ENCODE data around the gene HCRTR2.
A peak's percentile ranks its signal among the peaks of the same experiment; 100 is the strongest.
"Not testable (repeated sequence)": the region's sequence is repeated elsewhere in the genome, so short reads cannot be mapped to it uniquely, and the experiment has no call there.

The HCRTR2 gene

DNA sequence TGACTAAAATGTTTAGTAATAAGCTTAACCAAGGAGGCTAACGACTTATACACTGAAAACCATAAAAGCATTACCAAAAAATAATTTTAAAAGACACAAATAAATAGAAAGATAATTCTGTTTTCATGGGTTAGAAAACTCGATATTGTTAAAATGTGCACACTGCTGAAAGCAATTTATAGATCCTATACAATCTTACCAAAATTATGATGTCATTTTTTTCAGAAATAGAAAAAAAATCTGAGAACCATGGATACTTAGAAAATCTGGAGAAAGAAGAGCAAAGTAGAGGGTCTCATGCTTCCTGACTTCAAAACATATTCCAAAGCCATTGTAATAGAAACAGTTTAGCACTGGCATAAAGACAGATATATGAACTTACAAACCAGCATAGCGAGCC lies 46.6 kb downstream of the HCRTR2 start:
- no peak for DNase-seq (ENCODE audit: low spot score)

DNA sequence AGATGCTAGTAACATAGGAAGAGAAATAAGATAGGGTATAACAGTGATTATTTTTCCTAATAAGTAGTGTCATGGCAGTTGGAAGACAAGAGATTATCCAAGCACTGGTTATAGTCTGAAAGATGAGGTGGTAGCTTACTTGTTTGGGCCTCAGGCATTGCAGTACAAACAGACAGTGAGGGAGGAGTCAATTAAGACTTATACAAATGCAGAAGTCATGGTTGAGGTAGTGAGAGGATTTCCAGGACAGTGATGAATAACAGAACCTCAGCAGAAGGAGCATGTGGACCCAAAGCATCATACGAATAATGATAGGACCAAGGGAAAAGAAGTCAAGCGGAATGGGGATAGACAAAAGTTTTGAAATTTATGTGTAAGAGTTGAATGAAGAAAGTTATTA lies 53.5 kb downstream of the HCRTR2 start:
- no peak for DNase-seq (ENCODE audit: low spot score)

DNA sequence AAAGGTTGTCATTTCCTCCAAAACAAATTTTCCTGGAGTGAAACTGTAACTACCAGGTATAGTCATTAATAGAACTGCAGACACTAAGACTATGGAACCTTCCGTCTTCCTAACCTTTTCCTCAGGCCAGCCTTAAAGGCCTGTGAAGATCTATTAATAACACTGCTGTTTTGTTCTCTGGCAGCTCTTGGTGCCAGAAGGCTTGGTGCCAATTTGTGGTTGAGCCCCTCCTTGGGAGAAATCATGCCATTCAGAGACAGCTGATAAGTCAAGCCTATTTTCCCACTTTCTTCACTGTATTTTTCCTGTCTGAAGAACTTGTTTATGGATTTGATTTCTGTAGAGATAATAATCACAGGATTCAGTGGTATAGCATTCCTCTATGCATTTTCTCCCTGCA lies 64.8 kb downstream of the HCRTR2 start:
- no peak for DNase-seq (ENCODE audit: low spot score)

DNA sequence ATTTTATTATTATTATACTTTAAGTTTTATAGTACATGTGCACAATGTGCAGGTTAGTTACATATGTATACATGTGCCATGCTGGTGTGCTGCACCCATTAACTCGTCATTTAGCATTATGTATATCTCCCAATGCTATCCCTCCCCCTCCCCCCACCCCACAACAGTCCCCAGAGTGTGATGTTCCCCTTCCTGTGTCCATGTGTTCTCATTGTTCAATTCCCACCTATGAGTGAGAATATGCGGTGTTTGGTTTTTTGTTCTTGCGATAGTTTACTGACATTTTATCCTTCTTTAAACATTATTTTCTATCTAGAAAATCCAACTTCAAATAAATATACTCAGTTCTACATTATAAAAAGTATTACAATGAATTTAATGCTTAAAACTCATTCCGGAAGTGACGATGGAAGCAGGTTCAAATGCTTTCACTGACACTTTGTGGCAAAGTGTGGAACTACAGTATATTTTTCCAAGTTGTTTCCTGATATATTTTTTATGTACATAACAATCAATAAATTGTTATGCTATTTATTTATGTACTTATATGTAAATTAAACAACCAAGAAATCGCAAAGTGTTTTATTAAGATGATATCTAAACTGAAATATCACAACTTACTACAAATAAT lies 66.8 kb downstream of the HCRTR2 start:
- peak; percentile 17 for DNase-seq (ENCODE audit: low spot score)

DNA sequence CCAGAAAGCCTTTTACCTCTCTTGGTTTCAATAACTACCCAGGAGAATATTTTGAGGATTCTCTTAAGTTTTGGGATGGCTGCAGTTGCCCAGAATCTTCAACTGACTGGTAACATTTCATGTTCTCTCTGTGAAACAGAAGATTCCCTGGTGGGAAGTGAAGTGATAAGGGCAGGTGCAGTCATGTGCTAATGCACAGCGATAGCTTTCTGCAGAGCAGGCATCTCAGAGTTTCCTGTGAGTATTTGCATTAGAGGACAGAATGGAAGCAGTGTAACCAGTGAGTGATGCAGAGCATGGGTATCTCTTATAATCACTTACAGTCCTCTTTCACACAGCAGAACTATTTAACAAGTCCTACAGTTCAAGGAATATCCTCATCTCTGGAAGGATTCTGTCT lies 76.1 kb downstream of the HCRTR2 start:
- no peak for DNase-seq (ENCODE audit: low spot score)

DNA sequence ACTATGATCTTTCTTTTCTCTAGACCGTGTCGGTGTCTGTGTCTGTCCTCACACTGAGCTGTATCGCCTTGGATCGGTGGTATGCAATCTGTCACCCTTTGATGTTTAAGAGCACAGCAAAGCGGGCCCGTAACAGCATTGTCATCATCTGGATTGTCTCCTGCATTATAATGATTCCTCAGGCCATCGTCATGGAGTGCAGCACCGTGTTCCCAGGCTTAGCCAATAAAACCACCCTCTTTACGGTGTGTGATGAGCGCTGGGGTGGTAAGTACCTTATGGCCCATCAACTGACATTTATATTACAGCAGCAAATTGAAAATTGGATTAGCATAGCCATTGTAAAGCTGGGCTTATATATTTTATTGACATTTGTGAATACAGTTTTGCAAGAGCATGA lies 80.8 kb downstream of the HCRTR2 start:
- no peak for DNase-seq (ENCODE audit: low spot score)

DNA sequence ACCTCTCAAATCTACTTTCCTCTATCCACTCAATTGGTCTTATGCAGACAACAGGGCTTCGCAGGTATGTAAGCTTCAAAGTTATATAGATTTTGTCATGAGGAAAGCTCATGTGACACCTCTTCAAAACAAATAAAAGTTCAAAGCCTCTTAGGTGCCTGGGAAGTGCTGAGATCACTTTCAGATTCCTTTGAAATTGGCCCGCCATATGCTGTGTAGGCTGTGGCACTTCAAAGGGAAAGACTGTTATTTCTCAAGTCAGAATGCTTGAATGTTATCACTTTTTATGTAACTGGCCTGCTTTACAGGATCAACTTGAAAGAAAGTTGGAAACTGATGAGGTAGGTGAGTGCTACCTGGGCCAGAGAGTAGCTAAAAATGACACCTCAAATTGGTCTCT lies 85.9 kb downstream of the HCRTR2 start:
- no peak for DNase-seq (ENCODE audit: low spot score)

DNA sequence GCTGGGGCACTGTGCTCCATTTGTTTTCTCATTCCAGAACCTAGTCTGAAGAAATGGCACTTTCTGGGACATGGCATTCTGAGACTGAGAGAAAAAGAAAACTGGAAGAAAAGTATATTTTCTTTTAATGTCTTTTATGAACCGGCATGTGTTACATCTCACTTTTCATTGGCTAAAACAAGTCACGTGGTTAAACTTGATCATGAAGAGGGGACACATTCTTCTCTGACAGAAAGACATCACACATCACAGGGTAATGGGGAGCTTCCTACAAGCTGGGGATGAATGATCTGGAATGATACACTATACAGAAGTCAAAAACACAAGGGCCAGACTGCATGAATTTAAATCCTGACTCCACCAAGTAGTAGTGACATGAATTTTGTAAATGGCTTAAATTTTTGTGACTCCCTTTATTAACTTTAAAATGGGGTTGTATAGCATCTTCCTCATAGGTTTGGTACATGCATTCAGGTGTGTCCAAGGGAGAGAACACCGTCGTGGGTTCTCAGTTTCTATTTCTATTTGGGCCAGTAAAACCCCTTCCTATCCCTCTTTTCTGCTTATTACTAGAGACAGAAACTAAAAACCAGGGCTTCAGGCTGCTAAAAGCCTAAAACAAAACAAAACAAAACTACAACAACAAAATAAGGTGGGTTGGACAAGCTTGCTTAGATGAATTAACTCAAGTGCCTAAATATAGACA lies 91.2 kb downstream of the HCRTR2 start:
- DNase-seq (ENCODE audit: low spot score) = no peak

DNA sequence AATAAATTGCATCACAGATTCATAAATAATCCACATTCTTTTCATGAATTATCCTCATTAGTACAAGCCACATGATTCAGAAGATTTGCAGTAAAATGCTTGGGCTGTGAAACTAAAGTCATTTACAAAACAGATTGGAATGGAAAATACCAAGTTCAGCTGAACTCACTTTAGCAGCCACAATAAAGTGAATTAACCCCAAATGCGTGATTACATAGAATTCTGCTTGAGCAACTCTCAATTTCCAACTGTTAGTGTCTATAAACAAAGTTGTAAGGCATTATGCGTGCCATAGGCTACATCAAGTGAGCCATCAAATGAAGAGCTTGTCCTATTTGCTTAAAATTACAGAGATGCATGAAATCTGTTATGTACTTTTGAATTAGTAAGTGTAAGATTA lies 92.6 kb downstream of the HCRTR2 start:
- DNase-seq (ENCODE audit: low spot score) = no peak

DNA sequence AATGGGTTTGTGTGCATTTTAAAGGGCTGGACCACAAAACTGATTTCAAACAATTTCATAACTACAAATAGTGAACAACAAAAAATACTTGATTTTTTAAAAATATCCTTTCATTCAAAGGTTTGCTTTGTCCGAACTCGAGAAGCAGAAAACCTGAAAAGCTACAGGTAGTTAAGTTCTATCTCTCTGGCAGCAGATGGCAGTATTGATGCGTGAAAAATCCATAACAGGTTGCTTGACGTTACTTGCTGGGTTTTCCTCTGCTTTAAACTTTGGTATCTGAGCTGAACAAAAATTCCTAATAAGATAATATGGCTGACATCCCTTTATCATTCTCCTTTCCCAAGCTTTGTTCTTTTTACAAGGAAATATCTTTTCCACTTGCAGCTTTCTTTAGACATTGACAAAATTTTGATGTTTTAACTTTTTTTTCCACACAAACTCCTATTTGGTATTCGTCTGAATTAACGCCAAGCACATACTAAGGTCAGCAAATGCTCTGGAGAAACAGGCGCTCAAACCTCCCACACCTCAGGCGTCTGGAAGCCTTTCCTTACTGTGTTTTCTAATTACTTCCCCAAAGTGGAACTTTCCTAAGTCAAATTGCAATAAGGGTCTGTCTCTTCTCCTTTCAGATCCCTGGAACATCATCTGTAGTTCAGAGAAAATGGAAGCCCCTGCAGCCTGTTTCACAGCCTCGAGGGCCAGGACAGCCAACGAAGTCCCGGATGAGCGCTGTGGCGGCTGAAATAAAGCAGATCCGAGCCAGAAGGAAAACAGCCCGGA lies 102.6 kb downstream of the HCRTR2 start:
- DNase-seq (ENCODE audit: low spot score) = peak; percentile 27

DNA sequence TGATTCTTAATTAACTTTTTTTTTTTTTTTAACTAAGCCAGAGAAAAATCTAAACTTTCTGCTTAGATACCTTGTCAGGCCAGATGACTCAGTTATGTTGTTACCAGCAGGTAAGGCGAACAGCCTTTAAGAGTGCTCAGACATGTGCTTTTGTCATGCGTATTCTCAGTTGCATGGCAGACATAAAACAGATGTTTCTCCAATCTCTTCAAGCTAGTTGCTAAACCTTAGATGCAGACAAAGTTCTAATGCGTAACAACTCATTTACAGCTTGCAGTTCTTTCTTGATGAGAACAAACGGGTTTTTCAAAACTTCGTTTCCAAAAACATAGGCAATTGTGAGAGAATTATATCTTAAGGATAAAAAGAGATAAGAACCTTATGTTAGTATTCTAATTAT lies 103.3 kb downstream of the HCRTR2 start:
- no peak for DNase-seq (ENCODE audit: low spot score)

DNA sequence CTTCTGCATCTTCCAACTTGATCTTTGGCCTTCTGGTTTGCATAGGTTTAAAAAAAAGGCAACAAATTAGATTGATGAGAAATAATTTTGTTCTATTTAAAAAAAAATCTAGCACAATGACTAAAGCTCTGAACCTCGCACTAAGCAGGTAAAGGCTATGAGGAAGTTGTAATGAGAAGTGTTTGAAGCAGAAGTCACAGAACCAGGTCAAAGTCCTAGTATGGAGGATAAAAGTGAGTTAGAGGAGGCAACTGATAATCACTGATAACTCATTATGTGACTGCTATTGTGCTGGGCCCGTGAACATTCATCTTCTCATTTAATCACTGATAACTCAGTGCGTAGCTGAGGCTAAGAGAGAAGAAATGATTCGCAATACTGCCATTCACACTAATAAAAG lies 106.9 kb downstream of the HCRTR2 start:
- no peak for DNase-seq (ENCODE audit: low spot score)

DNA sequence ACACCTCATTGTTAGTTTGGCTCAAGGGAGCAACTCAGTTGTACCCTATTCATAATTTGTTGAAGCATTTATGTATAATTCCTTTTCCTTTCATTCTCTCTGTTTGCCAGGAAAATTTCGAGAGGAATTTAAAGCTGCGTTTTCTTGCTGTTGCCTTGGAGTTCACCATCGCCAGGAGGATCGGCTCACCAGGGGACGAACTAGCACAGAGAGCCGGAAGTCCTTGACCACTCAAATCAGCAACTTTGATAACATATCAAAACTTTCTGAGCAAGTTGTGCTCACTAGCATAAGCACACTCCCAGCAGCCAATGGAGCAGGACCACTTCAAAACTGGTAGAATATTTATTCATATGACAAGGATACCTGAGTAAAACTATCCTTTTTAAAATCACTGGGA lies 107.8 kb downstream of the HCRTR2 start:
- no peak for DNase-seq (ENCODE audit: low spot score)

DNA sequence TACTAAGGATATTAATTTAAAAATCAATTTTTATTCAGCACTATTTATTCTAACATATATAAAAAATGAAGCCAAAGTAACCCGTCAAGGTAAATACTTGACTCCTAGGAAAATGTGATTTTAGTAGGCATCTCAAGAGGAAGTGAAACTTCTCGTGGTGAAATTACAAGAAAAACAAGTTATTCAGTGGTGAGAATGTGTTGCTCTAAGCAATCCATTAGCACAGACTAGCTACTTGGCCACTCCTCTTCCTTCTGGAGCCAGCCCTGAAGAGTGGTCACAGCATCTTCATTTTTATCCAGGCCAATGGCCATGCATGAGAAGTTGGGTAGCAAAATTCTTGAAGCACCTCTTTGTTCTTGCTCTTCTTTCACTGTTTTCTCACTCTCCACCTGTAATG lies 112.5 kb downstream of the HCRTR2 start:
- DNase-seq (ENCODE audit: low spot score) = no peak

DNA sequence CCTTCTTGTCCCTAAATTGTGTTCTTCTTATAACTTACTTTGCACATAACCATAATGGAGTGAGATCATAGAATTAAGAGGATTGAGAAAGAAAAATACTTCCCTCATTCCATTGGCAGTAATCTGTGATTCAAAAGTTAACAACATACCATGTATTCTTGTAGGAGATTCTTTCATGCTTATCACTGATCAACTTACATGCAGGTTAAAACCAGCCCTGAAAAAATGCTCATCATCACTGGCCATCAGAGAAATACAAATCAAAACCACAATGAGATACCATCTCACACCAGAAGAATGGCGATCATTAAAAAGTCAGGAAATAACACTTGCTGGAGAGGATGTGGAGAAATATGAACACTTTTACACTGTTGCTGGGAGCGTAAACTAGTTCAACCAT lies 116.4 kb downstream of the HCRTR2 start:
- no peak for DNase-seq (ENCODE audit: low spot score)

DNA sequence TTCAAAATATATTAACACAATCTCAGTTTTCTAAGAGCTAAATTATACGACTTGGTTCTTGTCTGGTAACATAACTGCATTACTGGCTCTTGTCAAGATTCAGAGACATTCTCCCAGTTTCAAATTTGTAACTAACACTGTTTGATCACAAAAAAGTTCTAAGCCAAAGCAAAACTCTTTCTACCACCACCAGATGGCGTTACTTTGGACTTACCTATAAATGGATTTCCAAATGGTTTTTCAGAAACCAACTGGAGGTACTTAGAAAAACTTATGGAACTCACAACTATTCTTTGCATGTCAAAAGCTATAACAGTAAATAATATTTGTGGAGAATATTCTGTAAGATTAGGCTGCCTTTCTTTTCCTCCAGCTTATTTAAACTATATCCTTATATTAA lies 118.8 kb downstream of the HCRTR2 start:
- DNase-seq (ENCODE audit: low spot score) = no peak

DNA sequence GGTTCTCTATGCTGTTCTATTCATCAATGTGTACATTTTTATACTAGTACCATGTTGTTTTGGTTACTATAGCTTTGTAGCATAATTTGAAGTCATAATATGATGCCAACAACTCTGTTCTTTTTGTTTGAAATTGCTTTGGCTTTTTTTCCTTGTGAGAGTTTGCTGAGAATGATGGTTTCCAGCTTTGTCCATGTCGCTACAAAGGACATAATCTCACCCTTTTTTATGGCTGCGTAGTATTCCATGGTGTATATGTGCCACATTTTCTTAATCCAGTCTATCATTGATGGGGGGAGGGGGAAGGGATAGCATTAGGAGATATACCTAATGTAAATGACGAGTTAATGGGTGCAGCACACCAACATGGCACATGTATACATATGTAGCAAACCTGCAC lies 122.9 kb downstream of the HCRTR2 start:
- DNase-seq (ENCODE audit: low spot score) = not testable (repeated sequence)

DNA sequence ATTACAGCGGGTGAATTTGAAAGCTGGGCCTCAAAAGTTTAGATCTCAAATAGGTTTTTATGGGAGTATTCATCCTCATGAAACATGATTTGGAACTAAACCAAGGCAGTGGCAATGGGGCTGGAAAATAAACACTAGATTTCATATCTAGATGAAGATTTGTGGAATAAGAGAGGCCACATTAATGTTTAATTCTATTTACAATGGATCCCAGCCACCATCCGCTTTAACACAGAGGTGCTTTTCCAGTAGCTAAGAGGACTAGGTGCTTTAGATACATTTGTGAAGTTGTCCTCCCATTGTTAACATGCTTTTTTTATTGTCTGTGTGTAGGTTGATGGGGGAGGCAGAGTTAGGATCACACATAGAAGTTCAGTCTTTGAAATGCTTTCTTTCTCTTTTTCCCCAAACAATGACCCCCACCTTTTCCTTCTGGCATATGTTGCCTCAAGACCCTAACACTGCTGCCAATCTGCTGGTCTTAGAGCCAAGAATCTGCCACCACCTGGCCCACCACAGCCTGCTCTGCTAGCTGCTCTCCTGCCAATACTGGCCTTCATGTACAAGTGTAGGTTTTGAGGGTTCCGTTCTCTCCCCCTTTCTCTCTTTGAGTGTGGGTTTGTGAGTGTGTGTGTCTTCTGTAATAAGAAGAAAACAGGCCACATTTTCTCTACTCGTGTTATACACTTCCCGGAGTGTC lies 125.1 kb downstream of the HCRTR2 start:
- DNase-seq (ENCODE audit: low spot score) = no peak

DNA sequence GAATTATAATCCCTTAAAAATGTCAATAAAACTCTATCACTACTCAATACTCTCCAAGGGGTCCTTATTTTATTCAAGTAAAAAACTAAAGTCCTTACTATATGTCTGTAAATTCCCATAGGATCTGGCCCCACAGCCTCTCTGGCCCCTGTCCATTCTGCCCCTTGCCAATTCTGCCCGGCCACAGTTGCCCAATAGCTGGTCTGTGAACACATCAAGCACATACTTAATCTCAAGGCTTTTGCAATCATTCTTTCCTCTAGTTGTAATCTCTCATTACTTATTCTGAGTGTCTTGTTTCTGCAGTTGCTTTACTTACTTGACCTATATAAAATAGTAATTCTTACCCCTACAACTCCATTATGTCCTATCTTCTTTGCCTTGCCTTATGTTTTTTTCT lies 130.4 kb downstream of the HCRTR2 start:
- no peak for DNase-seq (ENCODE audit: low spot score)

DNA sequence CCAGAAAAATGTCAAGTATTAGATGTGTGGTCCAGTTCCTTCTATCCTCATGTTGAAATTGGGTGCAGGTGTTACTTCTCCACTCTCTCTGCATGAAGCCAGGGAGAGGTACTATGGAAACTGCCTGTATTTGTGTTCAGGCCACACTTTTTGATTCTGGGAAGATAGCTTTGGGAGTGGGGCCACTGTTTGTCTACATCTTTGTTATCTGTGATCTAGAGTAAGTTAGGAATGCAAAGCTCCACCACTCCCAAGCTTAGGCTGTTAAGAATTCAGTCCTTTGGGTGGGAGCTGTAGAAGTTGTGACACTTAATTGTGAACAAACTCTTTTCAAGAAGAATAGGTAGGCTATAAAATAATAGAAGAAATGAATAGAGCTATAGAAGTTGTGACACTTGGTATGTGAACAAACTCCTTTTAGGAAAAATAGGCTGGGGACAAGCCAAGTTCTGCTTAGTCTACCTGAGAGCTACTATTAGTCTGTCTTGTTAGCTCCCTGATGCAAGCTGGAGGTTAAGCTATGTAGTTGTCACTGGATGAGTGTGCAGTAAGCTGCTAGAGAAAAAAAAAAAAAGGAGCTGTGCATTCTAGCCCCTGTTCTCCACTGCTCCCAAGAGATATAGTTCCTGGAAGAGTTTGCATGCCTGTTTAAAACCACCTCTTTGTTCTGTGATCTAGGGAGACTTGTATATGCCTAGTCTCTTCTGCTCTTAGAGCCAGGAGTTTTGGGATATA lies 145.8 kb downstream of the HCRTR2 start:
- DNase-seq (ENCODE audit: low spot score) = no peak

DNA sequence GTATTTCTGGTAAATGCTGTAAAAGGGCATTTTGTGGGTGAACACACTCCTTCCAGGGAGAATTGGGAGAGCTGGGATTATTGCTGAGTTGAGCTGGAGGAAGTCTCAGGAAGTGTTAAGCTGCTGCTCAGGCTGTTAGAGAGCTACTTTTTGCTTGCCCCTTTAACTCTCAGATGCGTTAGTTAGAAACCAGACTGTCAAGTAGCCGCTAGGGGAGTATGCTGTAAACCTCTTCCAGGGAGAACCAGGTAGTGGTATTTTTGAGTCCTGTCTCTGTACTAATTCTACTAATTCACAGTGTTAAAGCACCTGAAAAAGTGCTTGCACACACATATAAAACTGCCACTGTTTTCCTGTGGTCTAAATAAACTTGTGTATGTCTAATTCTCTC lies 146.4 kb downstream of the HCRTR2 start:
- no peak for DNase-seq (ENCODE audit: low spot score)

DNA sequence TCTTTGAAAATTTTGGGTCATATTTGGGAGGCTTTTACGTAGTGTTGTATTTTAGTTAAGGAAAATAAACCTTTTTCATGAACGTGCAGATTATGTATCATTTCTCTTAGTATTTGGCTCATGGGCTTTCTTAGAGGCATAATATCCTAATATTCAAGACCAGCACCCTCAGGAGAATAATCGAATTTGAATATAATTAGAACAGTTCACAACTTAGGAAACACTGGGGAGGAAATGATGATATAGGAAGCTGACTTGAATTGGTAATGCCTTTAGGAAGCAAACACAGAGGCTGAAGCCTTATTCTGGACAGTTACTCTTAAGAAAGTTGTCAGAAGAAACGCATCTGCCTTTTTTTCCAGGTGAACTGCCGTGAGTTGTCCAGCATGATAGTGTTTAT lies 152.9 kb downstream of the HCRTR2 start, which contains the start of gene GFRAL:
TSS of gene GFRAL (plus strand) at position 301 of the 400 bp plus-strand sequence. CDS start at position 387, 86 bp downstream.
- no peak for DNase-seq (ENCODE audit: low spot score)
